ENCODE results near the gene PPP2R1A.
"Not testable (repeated sequence)": the region's sequence is repeated elsewhere in the genome, so short reads cannot be mapped to it uniquely, and the experiment has no call there.

The PPP2R1A gene

GRCh38 chr19:52200755-52201391 is 11.0 kb downstream of the PPP2R1A start:
- DNase-seq, result not testable (repeated sequence)

GRCh38 chr19:52206481-52206880 is 16.6 kb downstream of the PPP2R1A start:
- DNase-seq, result no peak

GRCh38 chr19:52211203-52211602 is 21.4 kb downstream of the PPP2R1A start:
- no peak for DNase-seq

GRCh38 chr19:52211926-52212571 is 22.2 kb downstream of the PPP2R1A start:
- DNase-seq, result no peak

- no peak for DNase-seq
Observed at GRCh38 chr19:52212572-52213255, 22.9 kb downstream of the PPP2R1A start.

- no peak for DNase-seq
Observed at GRCh38 chr19:52214241-52214640, 24.4 kb downstream of the PPP2R1A start.

GRCh38 chr19:52216401-52216800 is 26.5 kb downstream of the PPP2R1A start:
- DNase-seq, result no peak

- no peak for DNase-seq
Observed at GRCh38 chr19:52217576-52217975, 27.7 kb downstream of the PPP2R1A start.

GRCh38 chr19:52219611-52220010 is 29.8 kb downstream of the PPP2R1A start:
- DNase-seq, result no peak

- no peak for DNase-seq
Observed at GRCh38 chr19:52221031-52221430, 31.2 kb downstream of the PPP2R1A start.

GRCh38 chr19:52221831-52222375 is 32.1 kb downstream of the PPP2R1A start:
- DNase-seq, result no peak

GRCh38 chr19:52224211-52224610 is 34.4 kb downstream of the PPP2R1A start:
- no peak for DNase-seq

- DNase-seq, result no peak
Observed at GRCh38 chr19:52226652-52227051, 36.8 kb downstream of the PPP2R1A start.

- no peak for DNase-seq
Observed at GRCh38 chr19:52227196-52227940, 37.5 kb downstream of the PPP2R1A start.

- no peak for DNase-seq
Observed at GRCh38 chr19:52227980-52228379, 38.1 kb downstream of the PPP2R1A start.

- no peak for DNase-seq
Observed at GRCh38 chr19:52229524-52229923, 39.7 kb downstream of the PPP2R1A start.

GRCh38 chr19:52230685-52231084 is 40.8 kb downstream of the PPP2R1A start:
- DNase-seq, result no peak

- DNase-seq, result no peak
Observed at GRCh38 chr19:52231154-52231910, 41.5 kb downstream of the PPP2R1A start.

GRCh38 chr19:52234406-52234805 is 44.6 kb downstream of the PPP2R1A start:
- no peak for DNase-seq

- DNase-seq, result no peak
Observed at GRCh38 chr19:52237197-52237596, 47.3 kb downstream of the PPP2R1A start.

- no peak for DNase-seq
Observed at GRCh38 chr19:52237771-52238400, 48.0 kb downstream of the PPP2R1A start.

GRCh38 chr19:52244021-52244420 is 54.2 kb downstream of the PPP2R1A start:
- DNase-seq, result no peak
